H9 (cell line): Measurements from ENCODE around the gene TOMM7. TPM values are rescaled to one million over a fixed set of nuclear protein-coding genes. Genes with fewer than 3 reads are reported as not detected.

Experiments used
- DNase-seq: peaks from one replicate; pipeline ENCODE4 v3.0.0-alpha.2; 2017
- H2AFZ ChIP-seq: one replicate; pipeline ENCODE4 v1.6.1; 2013; ENCODE audit warnings: mild to moderate bottlenecking, low read length, control low read depth, moderate library complexity
- H2AK5ac ChIP-seq: 2 replicates; pipeline ENCODE4 v1.6.1; 2013; ENCODE audit warnings: low read length, control low read depth, mixed read lengths; ENCODE audit not compliant: insufficient read length
- H2BK120ac ChIP-seq: one replicate; pipeline ENCODE4 v1.6.1; 2013; ENCODE audit warnings: low read depth, mild to moderate bottlenecking, low read length, control low read depth, inconsistent platforms; ENCODE audit not compliant: poor library complexity, severe bottlenecking
- H2BK12ac ChIP-seq: 2 replicates; pipeline ENCODE4 v1.6.1; 2013; ENCODE audit warnings: low read length, control low read depth, mixed read lengths, low read depth; ENCODE audit not compliant: insufficient read length
- H2BK15ac ChIP-seq: 2 replicates; pipeline ENCODE4 v1.6.1; 2013; ENCODE audit warnings: low read depth, low read length, control low read depth
- H2BK20ac ChIP-seq: one replicate; pipeline ENCODE4 v1.6.1; 2013; ENCODE audit warnings: low read depth, mild to moderate bottlenecking, low read length, control low read depth, inconsistent platforms; ENCODE audit not compliant: poor library complexity, severe bottlenecking
- H2BK5ac ChIP-seq: 2 replicates; pipeline ENCODE4 v1.6.1; 2013; ENCODE audit warnings: low read length, control low read depth, mixed read lengths; ENCODE audit not compliant: insufficient read length
- H3K14ac ChIP-seq: 2 replicates; pipeline ENCODE4 v1.6.1; 2013; ENCODE audit warnings: low read length, control low read depth; ENCODE audit not compliant: insufficient read depth
- H3K18ac ChIP-seq: 2 replicates; pipeline ENCODE4 v1.6.1; 2013; ENCODE audit warnings: low read depth, mild to moderate bottlenecking, mixed read lengths, low read length, control low read depth; ENCODE audit not compliant: insufficient read length
- H3K23ac ChIP-seq: 2 replicates; pipeline ENCODE4 v1.6.1; 2013; ENCODE audit warnings: low read length, control low read depth, mixed read lengths, low read depth; ENCODE audit not compliant: insufficient read length
- H3K23me2 ChIP-seq: 2 replicates; pipeline ENCODE4 v1.6.1; 2013; ENCODE audit warnings: low read depth, mild to moderate bottlenecking, mixed read lengths, low read length, control low read depth; ENCODE audit not compliant: insufficient read length, poor library complexity, severe bottlenecking
- H3K27ac ChIP-seq: 2 replicates; pipeline ENCODE4 v1.5.1; 2013; ENCODE audit warnings: low read length, control low read depth, mixed read lengths, low read depth; ENCODE audit not compliant: insufficient read length
- H3K27me3 ChIP-seq: 2 replicates; pipeline ENCODE4 v1.6.1; 2013; ENCODE audit warnings: low read length, control low read depth, inconsistent platforms; ENCODE audit not compliant: insufficient read depth
- H3K4ac ChIP-seq: 2 replicates; pipeline ENCODE4 v1.6.1; 2013; ENCODE audit warnings: low read depth, mild to moderate bottlenecking, control low read depth, inconsistent platforms, low read length, moderate library complexity
- H3K4me1 ChIP-seq: 2 replicates; pipeline ENCODE4 v1.6.1; 2013; ENCODE audit warnings: low read length, control low read depth, inconsistent platforms; ENCODE audit not compliant: insufficient read depth
- H3K4me2 ChIP-seq: 2 replicates; pipeline ENCODE4 v1.6.1; 2013; ENCODE audit warnings: low read length, control low read depth, mixed read lengths; ENCODE audit not compliant: insufficient read length, insufficient read depth
- H3K56ac ChIP-seq: 2 replicates; pipeline ENCODE4 v1.6.1; 2013; ENCODE audit warnings: low read depth, mild to moderate bottlenecking, mixed read lengths, low read length, control low read depth; ENCODE audit not compliant: insufficient read length
- H3K79me1 ChIP-seq: 2 replicates; pipeline ENCODE4 v1.6.1; 2013; ENCODE audit warnings: low read depth, mild to moderate bottlenecking, moderate library complexity, low read length, control low read depth, inconsistent platforms; ENCODE audit not compliant: insufficient read depth, poor library complexity, severe bottlenecking
- H3K79me2 ChIP-seq: 2 replicates; pipeline ENCODE4 v1.6.1; 2013; ENCODE audit warnings: low read length, control low read depth, inconsistent platforms; ENCODE audit not compliant: insufficient read depth
- H3K9ac ChIP-seq: 2 replicates; pipeline ENCODE4 v1.6.1; 2013; ENCODE audit warnings: low read length, control low read depth, mixed read lengths; ENCODE audit not compliant: insufficient read length; ENCODE audit errors: extremely low read depth
- H3K9me3 ChIP-seq: one replicate; pipeline ENCODE4 v1.6.1; 2013; ENCODE audit warnings: low read depth, low read length, inconsistent platforms; ENCODE audit not compliant: control insufficient read depth
- H3T11ph ChIP-seq: one replicate; pipeline ENCODE4 v1.6.1; 2013; ENCODE audit warnings: mild to moderate bottlenecking, low read length, control low read depth, inconsistent platforms
- H4K20me1 ChIP-seq: one replicate; pipeline ENCODE4 v1.6.1; 2013; ENCODE audit not compliant: control insufficient read depth, insufficient read length, insufficient read depth
- H4K5ac ChIP-seq: 2 replicates; pipeline ENCODE4 v1.6.1; 2013; ENCODE audit warnings: low read depth, mild to moderate bottlenecking, mixed read lengths, low read length, control low read depth; ENCODE audit not compliant: insufficient read length
- H4K8ac ChIP-seq: replicated peaks from 2 replicates; pipeline ENCODE4 v1.6.1; 2013; ENCODE audit warnings: low read length, control low read depth, mixed read lengths, low read depth; ENCODE audit not compliant: insufficient read length
- H4K91ac ChIP-seq: 2 replicates; pipeline ENCODE4 v1.6.1; 2013; ENCODE audit warnings: low read depth, mild to moderate bottlenecking, moderate library complexity, mixed read lengths, low read length, control low read depth; ENCODE audit not compliant: insufficient read length
- H3K27ac Mint-ChIP-seq, 3 experiments: 2 replicates in 2 of 3; 3 replicates in 1 of 3; pipeline ENCODE4 v1.8.0; 2020 to 2021; ENCODE audit warnings: mixed read lengths in 3 of 3, mild to moderate bottlenecking in 1 of 3, moderate library complexity in 1 of 3
- H3K27me3 Mint-ChIP-seq: 2 replicates; pipeline ENCODE4 v1.8.0; 2021; ENCODE audit warnings: low read depth, mild to moderate bottlenecking, moderate library complexity, mixed read lengths
- H3K36me3 Mint-ChIP-seq, 3 experiments: 2 replicates in 2 of 3; 3 replicates in 1 of 3; pipeline ENCODE4 v1.8.0; 2020 to 2021; ENCODE audit warnings: low read depth in 3 of 3, mixed read lengths in 3 of 3; ENCODE audit not compliant: insufficient read depth in 1 of 3
- H3K4me1 Mint-ChIP-seq, 2 experiments: 2 replicates each; pipeline ENCODE4 v1.8.0; 2020; ENCODE audit warnings: mixed read lengths in 2 of 2
- H3K4me3 Mint-ChIP-seq, 2 experiments: 2 replicates in 1 of 2; 3 replicates in 1 of 2; pipeline ENCODE4 v1.8.0; 2020 to 2021; ENCODE audit warnings: mild to moderate bottlenecking in 2 of 2, mixed read lengths in 2 of 2, moderate library complexity in 1 of 2
- H3K9me3 Mint-ChIP-seq, 2 experiments: 2 replicates in 1 of 2; 3 replicates in 1 of 2; pipeline ENCODE4 v1.8.0; 2020; ENCODE audit warnings: mild to moderate bottlenecking in 2 of 2, mixed read lengths in 2 of 2, moderate library complexity in 1 of 2
- WGBS: extraction: QIAGEN DNeasy Blood & Tissue Kit; methylation state at CpG from one replicate; pipeline ENCODE4 v1.1.7; 2013; ENCODE audit warnings: missing lambda C conversion rate, low lambda C conversion rate, mixed read lengths; ENCODE audit not compliant: insufficient read length; ENCODE audit errors: extremely low coverage; 5-methylcytosine and 5-hydroxymethylcytosine counted together
- total RNA-seq: library from RNA; stranded (reverse); gene quantifications from 2 replicates; pipeline ENCODE4 v1.2.1, GENCODE V29; 2021
- TF ChIP-seq, protein P1 (sequence below): fragments of 200-600 bp; sonication (generic); conservative IDR thresholded peaks from 3 replicates; pipeline ENCODE4 v1.8.0; 2021; ENCODE audit warnings: antibody characterized with exemption, mild to moderate bottlenecking

The TOMM7 gene
- total RNA-seq, 1 experiment from 2014 or later: 368 TPM

DNA sequence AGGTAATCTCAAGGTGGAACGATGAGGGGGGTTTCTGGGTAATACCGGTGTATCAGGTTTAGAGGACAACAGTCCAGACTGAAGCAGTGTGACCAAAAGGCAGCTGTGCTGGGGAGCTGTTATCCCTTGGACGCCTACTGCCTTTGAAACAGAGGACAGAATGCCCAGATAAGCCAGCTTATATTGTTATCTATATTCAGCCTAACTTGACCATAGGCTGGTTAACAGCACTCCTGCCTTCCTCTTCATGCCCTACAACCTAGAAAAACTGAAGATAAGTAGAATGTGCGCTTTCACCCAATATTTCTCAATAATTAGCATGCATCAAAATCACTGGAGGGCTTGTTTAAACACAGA is 50.8 kb downstream of the TOMM7 start:
- H3K27ac ChIP-seq: no peak overlapping the region
- H3K4me3 Mint-ChIP-seq: no peak overlapping the region
- no peak overlapping the region for H2BK12ac ChIP-seq
- H3K14ac ChIP-seq: no peak overlapping the region
- H2BK15ac ChIP-seq: no peak overlapping the region
- no peak overlapping the region for H3T11ph ChIP-seq
- H3K9ac ChIP-seq: no peak overlapping the region
- no peak overlapping the region for H3K27ac Mint-ChIP-seq
- no peaks in the 10 kb centered on the region for H3K4me1 ChIP-seq
- no peak overlapping the region for H2BK120ac ChIP-seq
- no peak for DNase-seq
- WGBS: no CpG with 5 or more reads among the region's 4 CpGs
- no peak overlapping the region for H2AK5ac ChIP-seq
- H3K36me3 Mint-ChIP-seq: no peaks in the 10 kb centered on the region
- no peaks in the 10 kb centered on the region for H3K4me1 Mint-ChIP-seq
- no peak overlapping the region for H3K4ac ChIP-seq
- no peak overlapping the region for H3K18ac ChIP-seq
- no peak overlapping the region for H3K4me2 ChIP-seq
- H3K9me3 ChIP-seq: no peaks in the 10 kb centered on the region
- H2BK20ac ChIP-seq: no peak overlapping the region
- H3K9me3 Mint-ChIP-seq: peaks cover 0 to 3% of the 10 kb centered on the region in 2 experiments; a peak in 3 of 5 replicates
- no peaks in the 10 kb centered on the region for H3K27me3 Mint-ChIP-seq
- H3K23me2 ChIP-seq: no peaks in the 10 kb centered on the region
- no peak overlapping the region for H4K8ac ChIP-seq
- H4K20me1 ChIP-seq: no peaks in the 10 kb centered on the region
- H4K5ac ChIP-seq: no peak overlapping the region
- TF ChIP-seq, protein P1, sequence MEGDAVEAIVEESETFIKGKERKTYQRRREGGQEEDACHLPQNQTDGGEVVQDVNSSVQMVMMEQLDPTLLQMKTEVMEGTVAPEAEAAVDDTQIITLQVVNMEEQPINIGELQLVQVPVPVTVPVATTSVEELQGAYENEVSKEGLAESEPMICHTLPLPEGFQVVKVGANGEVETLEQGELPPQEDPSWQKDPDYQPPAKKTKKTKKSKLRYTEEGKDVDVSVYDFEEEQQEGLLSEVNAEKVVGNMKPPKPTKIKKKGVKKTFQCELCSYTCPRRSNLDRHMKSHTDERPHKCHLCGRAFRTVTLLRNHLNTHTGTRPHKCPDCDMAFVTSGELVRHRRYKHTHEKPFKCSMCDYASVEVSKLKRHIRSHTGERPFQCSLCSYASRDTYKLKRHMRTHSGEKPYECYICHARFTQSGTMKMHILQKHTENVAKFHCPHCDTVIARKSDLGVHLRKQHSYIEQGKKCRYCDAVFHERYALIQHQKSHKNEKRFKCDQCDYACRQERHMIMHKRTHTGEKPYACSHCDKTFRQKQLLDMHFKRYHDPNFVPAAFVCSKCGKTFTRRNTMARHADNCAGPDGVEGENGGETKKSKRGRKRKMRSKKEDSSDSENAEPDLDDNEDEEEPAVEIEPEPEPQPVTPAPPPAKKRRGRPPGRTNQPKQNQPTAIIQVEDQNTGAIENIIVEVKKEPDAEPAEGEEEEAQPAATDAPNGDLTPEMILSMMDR: no peak
- H2BK5ac ChIP-seq: no peak overlapping the region
- H3K56ac ChIP-seq: no peak overlapping the region
- no peak overlapping the region for H2AFZ ChIP-seq
- no peak overlapping the region for H3K23ac ChIP-seq
- H3K27me3 ChIP-seq: no peaks in the 10 kb centered on the region
- H3K79me1 ChIP-seq: no peaks in the 10 kb centered on the region
- no peaks in the 10 kb centered on the region for H3K79me2 ChIP-seq
- no peak overlapping the region for H4K91ac ChIP-seq
